Keratinocyte (primary cell): ENCODE results near the gene KRTAP25-1. TPM values are rescaled to one million over a fixed set of nuclear protein-coding genes. Genes with fewer than 3 reads are reported as not detected.

Source experiments
- DNase-seq: peaks from one replicate; pipeline ENCODE4 v3.0.0-alpha.2; 2011; ENCODE audit warnings: low read depth, missing footprints, low spot score
- FAIRE-seq: peaks from 2 replicates; lab custom pipeline; 2011; peaks lifted over from hg19 to GRCh38; lab: Jason Lieb, UNC
- H2AFZ ChIP-seq: 2 replicates; pipeline ENCODE4 v1.6.0; 2012; ENCODE audit warnings: low read length, control low read depth, inconsistent platforms; ENCODE audit not compliant: control insufficient read depth
- H3K27ac ChIP-seq: 2 replicates; pipeline ENCODE4 v1.5.1; 2011; ENCODE audit warnings: low read length; ENCODE audit not compliant: control insufficient read depth, insufficient read depth
- H3K27me3 ChIP-seq: 3 replicates; pipeline ENCODE4 v1.6.0; 2011; ENCODE audit warnings: low read length; ENCODE audit not compliant: control insufficient read depth, insufficient read depth; ENCODE audit errors: extremely low read depth
- H3K36me3 ChIP-seq, 2 experiments: 2 replicates in 1 of 2; 3 replicates in 1 of 2; pipeline ENCODE4 v1.5.1; 2011; ENCODE audit warnings: low read length in 2 of 2, mild to moderate bottlenecking in 1 of 2; ENCODE audit not compliant: control insufficient read depth in 2 of 2, insufficient read depth in 2 of 2; ENCODE audit errors: extremely low read depth in 1 of 2
- H3K4me1 ChIP-seq: 3 replicates; pipeline ENCODE4 v1.5.1; 2011; ENCODE audit warnings: low read length; ENCODE audit not compliant: control insufficient read depth, insufficient read depth; ENCODE audit errors: extremely low read depth
- H3K4me2 ChIP-seq: 3 replicates; pipeline ENCODE4 v1.6.0; 2011; ENCODE audit warnings: low read depth, low read length; ENCODE audit not compliant: control insufficient read depth, insufficient read depth; ENCODE audit errors: extremely low read depth
- H3K4me3 ChIP-seq, 3 experiments: fragments of 200-600 bp in 1 of 3; sonication (generic) in 1 of 3; 2 replicates in 2 of 3; 3 replicates in 1 of 3; pipeline ENCODE4 v1.5.1; 2011 to 2016; ENCODE audit warnings: low read length in 3 of 3, mild to moderate bottlenecking in 3 of 3, control low read depth in 2 of 3, inconsistent platforms in 1 of 3, low read depth in 1 of 3, mixed read lengths in 1 of 3, mixed run types in 1 of 3, moderate library complexity in 1 of 3; ENCODE audit not compliant: control insufficient read depth in 2 of 3, insufficient read depth in 2 of 3; ENCODE audit errors: extremely low read depth in 1 of 3
- H3K79me2 ChIP-seq: 2 replicates; pipeline ENCODE4 v1.6.0; 2012; ENCODE audit warnings: low read length; ENCODE audit not compliant: control insufficient read depth, insufficient read depth
- H3K9ac ChIP-seq: 3 replicates; pipeline ENCODE4 v1.6.0; 2011; ENCODE audit warnings: low read length; ENCODE audit not compliant: control insufficient read depth, insufficient read depth; ENCODE audit errors: extremely low read depth
- H3K9me1 ChIP-seq: 3 replicates; pipeline ENCODE4 v1.6.0; 2011; ENCODE audit warnings: low read length; ENCODE audit not compliant: control insufficient read depth, insufficient read depth; ENCODE audit errors: extremely low read depth
- H3K9me3 ChIP-seq: 2 replicates; pipeline ENCODE4 v1.5.1; 2012; ENCODE audit warnings: low read depth, low read length; ENCODE audit not compliant: control insufficient read depth
- H4K20me1 ChIP-seq: 3 replicates; pipeline ENCODE4 v1.6.0; 2011; ENCODE audit warnings: low read length; ENCODE audit not compliant: control insufficient read depth, insufficient read depth; ENCODE audit errors: extremely low read depth
- CTCF ChIP-seq, 3 experiments: IDR thresholded peaks in 1 of 3; conservative IDR thresholded peaks in 1 of 3; optimal IDR thresholded peaks in 1 of 3; 2 replicates in 2 of 3; 3 replicates in 1 of 3; pipeline versions ENCODE3 to v1.5.1; 2011; ENCODE audit warnings: low read length in 3 of 3, mild to moderate bottlenecking in 3 of 3, moderate library complexity in 2 of 3, control low read depth in 1 of 3, inconsistent platforms in 1 of 3; ENCODE audit not compliant: insufficient read depth in 2 of 3; ENCODE audit errors: extremely low read depth in 1 of 3
- EZH2 ChIP-seq: IDR thresholded peaks from one replicate; pipeline ENCODE4 v1.6.1; 2012; ENCODE audit warnings: inconsistent platforms, mild to moderate bottlenecking, low read length, moderate library complexity
- dilution Hi-C: fragments of 300-500 bp; cut with MboI; formaldehyde crosslinking; loops from one replicate; pipeline ENCODE4 v1.7.0; 2020; ENCODE audit warnings: low sequenced_read_pairs; ENCODE audit not compliant: extremely low pct_ligation_motif_present
- polyA plus RNA-seq, 5 experiments: library from polyadenylated mRNA; depleted of rRNA in 3 of 5; stranded (reverse) in 3 of 5; stranded (forward) in 1 of 5; unstranded in 1 of 5; fragments of >200 nt; gene quantifications; 1 replicate in 1 of 5; 2 replicates in 3 of 5; 3 replicates in 1 of 5; pipeline versions ENCODE4 v1.2.1 to v1.2.3, GENCODE V29; 2011 to 2012; ENCODE audit warnings: missing spikeins in 2 of 5, low read depth in 1 of 5, low replicate concordance in 1 of 5

The KRTAP25-1 gene
- polyA plus RNA-seq, 1 donor (not counting 4 experiments of a cell fraction or from before 2014, with no cell fraction given): not detected

GRCh38 chr21:30269803-30270530 is 19.3 kb downstream of the KRTAP25-1 start:
- H4K20me1 ChIP-seq: no peaks in the 10 kb centered on the region
- TF ChIP-seq EZH2: no peak
- no peak for TF ChIP-seq CTCF (optimal IDR thresholded peaks at IDR 0.05 in 1 of 3, IDR thresholded peaks at IDR 0.05 in 1 of 3, conservative IDR thresholded peaks at IDR 0.05 in 1 of 3; ENCODE audit: extremely low read depth in 1 of 3, insufficient read depth in 2 of 3, low read length in 3 of 3)
- dilution Hi-C loops: no loop called here

GRCh38 chr21:30268608-30269197 is 20.6 kb downstream of the KRTAP25-1 start:
- H3K4me1 ChIP-seq: no peaks in the 10 kb centered on the region

More at GRCh38 chr21:30269803-30270530, 19.3 kb downstream of the KRTAP25-1 start:
- Histone ChIP-seq H3K9me3 (peaks cover 2% of the 10 kb centered on the region), H3K9me1 (no peaks in the 10 kb centered on the region), H3K36me3 (no peaks in the 10 kb centered on the region), H3K4me3 (no peak overlapping the region), H3K79me2 (no peaks in the 10 kb centered on the region), H3K9ac (no peak overlapping the region), H3K27me3 (no peaks in the 10 kb centered on the region), H3K4me2 (no peak overlapping the region), H2AFZ (no peak overlapping the region), H3K27ac (no peak overlapping the region), H3K4me1 (no peaks in the 10 kb centered on the region)
- FAIRE-seq (no peak), DNase-seq (no peak)

More at GRCh38 chr21:30268608-30269197, 20.6 kb downstream of the KRTAP25-1 start:
- H3K9me3 ChIP-seq: peaks cover 2% of the 10 kb centered on the region
- no peak overlapping the region for H3K4me3 ChIP-seq
- no peaks in the 10 kb centered on the region for H4K20me1 ChIP-seq
- no peak overlapping the region for H3K9ac ChIP-seq
- H2AFZ ChIP-seq: no peak overlapping the region
- no peak for TF ChIP-seq EZH2
- peak; percentile 36 to 41 (median 39) for TF ChIP-seq CTCF (optimal IDR thresholded peaks at IDR 0.05 in 1 of 3, IDR thresholded peaks at IDR 0.05 in 1 of 3, conservative IDR thresholded peaks at IDR 0.05 in 1 of 3; ENCODE audit: extremely low read depth in 1 of 3, insufficient read depth in 2 of 3, low read length in 3 of 3)
- no peak overlapping the region for H3K27ac ChIP-seq
- FAIRE-seq (no peak), DNase-seq (no peak)
- no peaks in the 10 kb centered on the region for H3K9me1 ChIP-seq
- no peaks in the 10 kb centered on the region for H3K36me3 ChIP-seq
- no peaks in the 10 kb centered on the region for H3K27me3 ChIP-seq
- H3K4me2 ChIP-seq: no peak overlapping the region
- dilution Hi-C loops: no loop called here
- no peaks in the 10 kb centered on the region for H3K79me2 ChIP-seq
